ENCODE results near the gene ATP13A4. TPM values are rescaled to one million over a fixed set of nuclear protein-coding genes. Genes with fewer than 3 reads are reported as not detected.

Gene ATP13A4
- total and polyA plus RNA-seq, 2 donors from 2014 or later, result 0.49 to 3.7 TPM

- Histone ChIP-seq H3K36me3 (ENCODE audit: control insufficient read depth in 2 of 3, insufficient read depth in 3 of 3, low read length in 3 of 3) (no peaks in the 10 kb centered on the region), H3K4me3 (ENCODE audit: low read length in 3 of 3) (no peak overlapping the region), H3K9ac (ENCODE audit: low read length in 3 of 3) (no peak overlapping the region), H3K9me3 (ENCODE audit: control insufficient read depth in 2 of 3, insufficient read depth in 1 of 3, low read length in 3 of 3) (no peaks in the 10 kb centered on the region), H3K4me1 (ENCODE audit: control insufficient read depth in 2 of 3, insufficient read depth in 2 of 3, low read depth in 1 of 3, low read length in 3 of 3) (no peaks in the 10 kb centered on the region), H3K27me3 (ENCODE audit: control insufficient read depth, insufficient read depth, low read length) (no peaks in the 10 kb centered on the region), H3K27ac (ENCODE audit: low read depth in 2 of 2, low read length in 2 of 2) (no peak overlapping the region)
- no peak for FAIRE-seq
- TF ChIP-seq CTCF (IDR thresholded peaks at IDR 0.05; ENCODE audit: borderline replicate concordance, extremely low read depth, insufficient read depth), result no peak
- intact Hi-C loops (cut with DNase I), result no loop called here
- DNase-seq, result no peak
These were observed 58.0 kb downstream of the ATP13A4 start for GRCh38 chr3:193496658-193497057.

- no peaks in the 10 kb centered on the region for H3K9me3 ChIP-seq (ENCODE audit: control insufficient read depth in 2 of 3, insufficient read depth in 1 of 3, low read length in 3 of 3)
- no peak overlapping the region for H3K27ac ChIP-seq (ENCODE audit: low read depth in 2 of 2, low read length in 2 of 2)
These were observed 63.7 kb downstream of the ATP13A4 start for GRCh38 chr3:193491026-193491425.

GRCh38 chr3:193490580-193490979 lies 64.1 kb downstream of the ATP13A4 start:
- FAIRE-seq (no peak), DNase-seq (peak in 1 of 5 donors; percentile 3)
- intact Hi-C loops (cut with DNase I), result no loop called here
- Histone ChIP-seq H3K27ac (ENCODE audit: low read depth in 2 of 2, low read length in 2 of 2) (no peak overlapping the region), H3K27me3 (ENCODE audit: control insufficient read depth, insufficient read depth, low read length) (no peaks in the 10 kb centered on the region), H3K36me3 (ENCODE audit: control insufficient read depth in 2 of 3, insufficient read depth in 3 of 3, low read length in 3 of 3) (no peaks in the 10 kb centered on the region), H3K4me3 (ENCODE audit: low read length in 3 of 3) (no peak overlapping the region), H3K9ac (ENCODE audit: low read length in 3 of 3) (no peak overlapping the region), H3K4me1 (ENCODE audit: control insufficient read depth in 2 of 3, insufficient read depth in 2 of 3, low read depth in 1 of 3, low read length in 3 of 3) (no peaks in the 10 kb centered on the region), H3K9me3 (ENCODE audit: control insufficient read depth in 2 of 3, insufficient read depth in 1 of 3, low read length in 3 of 3) (no peaks in the 10 kb centered on the region)
- TF ChIP-seq CTCF (IDR thresholded peaks at IDR 0.05; ENCODE audit: borderline replicate concordance, extremely low read depth, insufficient read depth), result no peak

More at GRCh38 chr3:193491026-193491425, 63.7 kb downstream of the ATP13A4 start:
- DNase-seq (no peak), FAIRE-seq (no peak)
- no peak for TF ChIP-seq CTCF (IDR thresholded peaks at IDR 0.05; ENCODE audit: borderline replicate concordance, extremely low read depth, insufficient read depth)
- H3K27me3 ChIP-seq (ENCODE audit: control insufficient read depth, insufficient read depth, low read length), result no peaks in the 10 kb centered on the region
- no peak overlapping the region for H3K4me3 ChIP-seq (ENCODE audit: low read length in 3 of 3)
- no peaks in the 10 kb centered on the region for H3K4me1 ChIP-seq (ENCODE audit: control insufficient read depth in 2 of 3, insufficient read depth in 2 of 3, low read depth in 1 of 3, low read length in 3 of 3)
- intact Hi-C loops (cut with DNase I), result no loop called here
- no peaks in the 10 kb centered on the region for H3K36me3 ChIP-seq (ENCODE audit: control insufficient read depth in 2 of 3, insufficient read depth in 3 of 3, low read length in 3 of 3)
- H3K9ac ChIP-seq (ENCODE audit: low read length in 3 of 3), result no peak overlapping the region

- Histone ChIP-seq H3K9ac (ENCODE audit: low read length in 3 of 3) (no peak overlapping the region), H3K27ac (ENCODE audit: low read depth in 2 of 2, low read length in 2 of 2) (no peak overlapping the region), H3K9me3 (ENCODE audit: control insufficient read depth in 2 of 3, insufficient read depth in 1 of 3, low read length in 3 of 3) (no peaks in the 10 kb centered on the region), H3K36me3 (ENCODE audit: control insufficient read depth in 2 of 3, insufficient read depth in 3 of 3, low read length in 3 of 3) (no peaks in the 10 kb centered on the region), H3K4me3 (ENCODE audit: low read length in 3 of 3) (no peak overlapping the region), H3K27me3 (ENCODE audit: control insufficient read depth, insufficient read depth, low read length) (no peaks in the 10 kb centered on the region), H3K4me1 (ENCODE audit: control insufficient read depth in 2 of 3, insufficient read depth in 2 of 3, low read depth in 1 of 3, low read length in 3 of 3) (no peaks in the 10 kb centered on the region)
- FAIRE-seq, result no peak
- intact Hi-C loops (cut with DNase I), result no loop called here
- no peak for DNase-seq
- TF ChIP-seq CTCF (IDR thresholded peaks at IDR 0.05; ENCODE audit: borderline replicate concordance, extremely low read depth, insufficient read depth), result no peak
These were observed 64.7 kb downstream of the ATP13A4 start for GRCh38 chr3:193489949-193490348.

Measured in kidney (tissue), 14 donors.